Ascending aorta (tissue), 2 donors: ENCODE results near the gene HSPD1. TPM values are rescaled to one million over a fixed set of nuclear protein-coding genes. Genes with fewer than 3 reads are reported as not detected.

ENCODE experiments used
- DNase-seq, 2 donors: peaks; one replicate each; pipeline ENCODE4 v3.0.0-alpha.2; 2019; ENCODE audit warnings: low spot score in 2 of 2
- H3K27ac ChIP-seq, 2 donors: fragments of 200-600 bp; sonication (generic); one replicate each; pipeline ENCODE4 v1.5.1; 2016 to 2017; ENCODE audit warnings: mild to moderate bottlenecking in 1 of 2
- H3K27me3 ChIP-seq: fragments of 200-600 bp; sonication (generic); one replicate; pipeline ENCODE4 v1.5.1; 2017
- H3K36me3 ChIP-seq, 2 donors: fragments of 200-600 bp; sonication (generic); one replicate each; pipeline ENCODE4 v1.5.1; 2016
- H3K4me1 ChIP-seq, 2 donors: fragments of 200-600 bp; sonication (generic); one replicate each; pipeline ENCODE4 v1.5.1; 2016 to 2017; ENCODE audit warnings: mild to moderate bottlenecking in 1 of 2
- H3K4me3 ChIP-seq, 2 donors: fragments of 200-600 bp; sonication (generic); one replicate each; pipeline ENCODE4 v1.5.1; 2016 to 2017; ENCODE audit warnings: mild to moderate bottlenecking in 1 of 2
- H3K9me3 ChIP-seq, 2 donors: fragments of 200-600 bp; sonication (generic); one replicate each; pipeline ENCODE4 v1.5.1; 2016
- intact Hi-C: fragments of 100-400 bp; cut with DNase I; formaldehyde crosslinking; loops from one replicate; pipeline ENCODE4 v1.15.1; 2023
- total RNA-seq: library from RNA; depleted of rRNA; stranded (reverse); fragments of >200 nt; gene quantifications from one replicate; pipeline ENCODE4 v1.1.0, GENCODE V29; 2016
- TF ChIP-seq, protein P1 (sequence below), 3 experiments: fragments of 200-600 bp in 2 of 3; fragments of 450-650 bp in 1 of 3; sonication (generic) in 2 of 3; IDR thresholded peaks; one replicate each; pipeline ENCODE4 v1.5.1; 2016 to 2019; ENCODE audit warnings: antibody characterized with exemption in 3 of 3, mild to moderate bottlenecking in 1 of 3, moderate library complexity in 1 of 3

Gene HSPD1
- total RNA-seq, 1 donor from 2014 or later = 110 TPM

GRCh38 chr2:197480165-197481036, 19.2 kb downstream of the HSPD1 start:
- peaks cover 8 to 19% of the 10 kb centered on the region in 2 donors for H3K9me3 ChIP-seq
- H3K27ac ChIP-seq = no peak overlapping the region
- H3K4me3 ChIP-seq = no peak overlapping the region
- no peaks in the 10 kb centered on the region for H3K27me3 ChIP-seq
- intact Hi-C loops = no loop called here
- no peaks in the 10 kb centered on the region for H3K4me1 ChIP-seq
- no peak for DNase-seq
- H3K36me3 ChIP-seq = peaks cover 38 to 55% of the 10 kb centered on the region in 2 donors
- TF ChIP-seq, protein P1, sequence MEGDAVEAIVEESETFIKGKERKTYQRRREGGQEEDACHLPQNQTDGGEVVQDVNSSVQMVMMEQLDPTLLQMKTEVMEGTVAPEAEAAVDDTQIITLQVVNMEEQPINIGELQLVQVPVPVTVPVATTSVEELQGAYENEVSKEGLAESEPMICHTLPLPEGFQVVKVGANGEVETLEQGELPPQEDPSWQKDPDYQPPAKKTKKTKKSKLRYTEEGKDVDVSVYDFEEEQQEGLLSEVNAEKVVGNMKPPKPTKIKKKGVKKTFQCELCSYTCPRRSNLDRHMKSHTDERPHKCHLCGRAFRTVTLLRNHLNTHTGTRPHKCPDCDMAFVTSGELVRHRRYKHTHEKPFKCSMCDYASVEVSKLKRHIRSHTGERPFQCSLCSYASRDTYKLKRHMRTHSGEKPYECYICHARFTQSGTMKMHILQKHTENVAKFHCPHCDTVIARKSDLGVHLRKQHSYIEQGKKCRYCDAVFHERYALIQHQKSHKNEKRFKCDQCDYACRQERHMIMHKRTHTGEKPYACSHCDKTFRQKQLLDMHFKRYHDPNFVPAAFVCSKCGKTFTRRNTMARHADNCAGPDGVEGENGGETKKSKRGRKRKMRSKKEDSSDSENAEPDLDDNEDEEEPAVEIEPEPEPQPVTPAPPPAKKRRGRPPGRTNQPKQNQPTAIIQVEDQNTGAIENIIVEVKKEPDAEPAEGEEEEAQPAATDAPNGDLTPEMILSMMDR (IDR thresholded peaks at IDR 0.05) = no peak

GRCh38 chr2:197477797-197478196, 21.8 kb downstream of the HSPD1 start:
- H3K4me3 ChIP-seq = no peak overlapping the region
- no peaks in the 10 kb centered on the region for H3K27me3 ChIP-seq
- peaks cover 0 to 3% of the 10 kb centered on the region in 2 donors for H3K9me3 ChIP-seq
- peaks cover 59 to 66% of the 10 kb centered on the region in 2 donors for H3K36me3 ChIP-seq
- no peaks in the 10 kb centered on the region for H3K4me1 ChIP-seq
- TF ChIP-seq, protein P1 (IDR thresholded peaks at IDR 0.05) = no peak
- H3K27ac ChIP-seq = no peak overlapping the region
- intact Hi-C loops = no loop called here
- no peak for DNase-seq

GRCh38 chr2:197472166-197472565, 27.5 kb downstream of the HSPD1 start:
- H3K27ac ChIP-seq = no peak overlapping the region
- no peaks in the 10 kb centered on the region for H3K4me1 ChIP-seq
- H3K9me3 ChIP-seq = no peaks in the 10 kb centered on the region
- DNase-seq = no peak
- TF ChIP-seq, protein P1 (IDR thresholded peaks at IDR 0.05) = no peak
- no peak overlapping the region for H3K4me3 ChIP-seq
- intact Hi-C loops = no loop called here
- no peaks in the 10 kb centered on the region for H3K27me3 ChIP-seq
- H3K36me3 ChIP-seq = peaks cover 77 to 89% of the 10 kb centered on the region in 2 donors

GRCh38 chr2:197464175-197464574, 35.5 kb downstream of the HSPD1 start:
- Histone ChIP-seq H3K27ac (no peak overlapping the region), H3K27me3 (no peaks in the 10 kb centered on the region), H3K9me3 (no peaks in the 10 kb centered on the region), H3K36me3 (peaks cover 66 to 76% of the 10 kb centered on the region in 2 donors), H3K4me3 (no peak overlapping the region), H3K4me1 (no peaks in the 10 kb centered on the region)
- intact Hi-C loops = no loop called here
- TF ChIP-seq, protein P1 (IDR thresholded peaks at IDR 0.05) = no peak
- DNase-seq = no peak

- no peak for DNase-seq
- intact Hi-C loops = no loop called here
Observed at GRCh38 chr2:197461057-197461456, 38.6 kb downstream of the HSPD1 start.

More at GRCh38 chr2:197461057-197461456, 38.6 kb downstream of the HSPD1 start:
- Histone ChIP-seq H3K36me3 (peaks cover 48 to 51% of the 10 kb centered on the region in 2 donors), H3K4me1 (no peaks in the 10 kb centered on the region), H3K9me3 (no peaks in the 10 kb centered on the region), H3K27me3 (no peaks in the 10 kb centered on the region), H3K27ac (no peak overlapping the region), H3K4me3 (no peak overlapping the region)
- TF ChIP-seq, protein P1 (IDR thresholded peaks at IDR 0.05) = no peak
